Left lung (tissue), 10 donors: ENCODE measurements around the gene SSPN. TPM values are rescaled to one million over a fixed set of nuclear protein-coding genes. Genes with fewer than 3 reads are reported as not detected.
A peak's percentile ranks its signal among the peaks of the same experiment; 100 is the strongest.

Experiments used
- ATAC-seq: fragments of 200-7000 bp; cut with Tn5 transposase; one replicate; pipeline ENCODE4 v1.9.1; 2020; ENCODE audit warnings: moderate library complexity
- DNase-seq, 4 donors: peaks; one replicate each; pipeline ENCODE4 v3.0.0-alpha.2; 2013 to 2020
- H3K27ac ChIP-seq, 2 donors: fragments of 200-600 bp; sonication (generic) in 1 of 2; one replicate each; pipeline versions ENCODE4 v1.5.0 to v1.8.0; 2020 to 2021
- H3K27me3 ChIP-seq, 2 donors: fragments of 200-600 bp; sonication (generic) in 1 of 2; one replicate each; pipeline versions ENCODE4 v1.5.0 to v1.8.0; 2020 to 2021
- H3K36me3 ChIP-seq, 2 donors: fragments of 200-600 bp; sonication (generic) in 1 of 2; one replicate each; pipeline versions ENCODE4 v1.5.0 to v1.8.0; 2020 to 2021
- H3K4me1 ChIP-seq, 2 donors: fragments of 200-600 bp; one replicate each; pipeline ENCODE4 v1.8.0; 2021
- H3K4me3 ChIP-seq, 2 donors: fragments of 200-600 bp; sonication (generic) in 1 of 2; one replicate each; pipeline versions ENCODE4 v1.5.0 to v1.8.0; 2020 to 2021; ENCODE audit warnings: mild to moderate bottlenecking in 1 of 2
- H3K9me3 ChIP-seq, 2 donors: fragments of 200-600 bp; sonication (generic) in 1 of 2; one replicate each; pipeline versions ENCODE4 v1.5.0 to v1.8.0; 2020 to 2021
- CTCF ChIP-seq, 2 donors: fragments of 200-600 bp; sonication (generic) in 1 of 2; IDR thresholded peaks; one replicate each; pipeline versions ENCODE4 v1.5.0 to v1.8.0; 2021; ENCODE audit warnings: antibody characterized with exemption in 2 of 2
- intact Hi-C, 2 donors: fragments of 100-400 bp; cut with DNase I; formaldehyde crosslinking; loops; one replicate each; pipeline versions ENCODE4 v1.11.2 to v1.14.2; 2022
- polyA plus RNA-seq, 6 donors: library from polyadenylated mRNA; unstranded; fragments of 120-200 nt; gene quantifications; one replicate each; pipeline ENCODE4 v1.2.1, GENCODE V29; 2013; ENCODE audit not compliant: insufficient read length in 6 of 6
- total RNA-seq, 2 donors: library from RNA; stranded (reverse); fragmentation: NEBNext Ultra II Directional; extraction: Animal tissue kit (Norgen Biotek cat#: 25700); gene quantifications; one replicate each; pipeline ENCODE4 v1.2.1, GENCODE V29; 2021
- donor health status: DM: no; HTN: yes; CAD: no.
- donor health status: DM: no; HTN: no; CAD: no.

Gene SSPN
- total and polyA plus RNA-seq, 8 donors: 6.9 to 18.6 (median 14.7) TPM

GRCh38 chr12:26211331-26211730 is 16.0 kb downstream of the SSPN start:
- no peaks in the 10 kb centered on the region for H3K9me3 ChIP-seq
- H3K4me1 ChIP-seq: no peaks in the 10 kb centered on the region
- DNase-seq (no peak), ATAC-seq (no peak)
- intact Hi-C loops: no loop called here
- H3K4me3 ChIP-seq: no peak overlapping the region
- no peaks in the 10 kb centered on the region for H3K36me3 ChIP-seq
- no peak for TF ChIP-seq CTCF (IDR thresholded peaks at IDR 0.05)
- H3K27me3 ChIP-seq: no peaks in the 10 kb centered on the region
- H3K27ac ChIP-seq: no peak overlapping the region

GRCh38 chr12:26212396-26212795 is 17.0 kb downstream of the SSPN start:
- Histone ChIP-seq H3K4me1 (no peaks in the 10 kb centered on the region), H3K36me3 (no peaks in the 10 kb centered on the region), H3K27ac (no peak overlapping the region), H3K4me3 (no peak overlapping the region), H3K27me3 (no peaks in the 10 kb centered on the region), H3K9me3 (no peaks in the 10 kb centered on the region)
- no peak for TF ChIP-seq CTCF (IDR thresholded peaks at IDR 0.05)
- ATAC-seq (no peak), DNase-seq (no peak)
- intact Hi-C loops: no loop called here

GRCh38 chr12:26212988-26213387 is 17.6 kb downstream of the SSPN start:
- Histone ChIP-seq H3K9me3 (no peaks in the 10 kb centered on the region), H3K27ac (no peak overlapping the region), H3K36me3 (no peaks in the 10 kb centered on the region), H3K27me3 (no peaks in the 10 kb centered on the region), H3K4me3 (no peak overlapping the region), H3K4me1 (no peaks in the 10 kb centered on the region)
- DNase-seq: no peak
- no peak for TF ChIP-seq CTCF (IDR thresholded peaks at IDR 0.05)
- ATAC-seq: no peak
- intact Hi-C loops: no loop called here

- ATAC-seq (no peak), DNase-seq (no peak)
- Histone ChIP-seq H3K36me3 (no peaks in the 10 kb centered on the region), H3K27ac (no peak overlapping the region), H3K27me3 (no peaks in the 10 kb centered on the region), H3K9me3 (no peaks in the 10 kb centered on the region), H3K4me3 (no peak overlapping the region), H3K4me1 (no peaks in the 10 kb centered on the region)
- intact Hi-C loops: no loop called here
- TF ChIP-seq CTCF (IDR thresholded peaks at IDR 0.05): no peak
These were observed 18.7 kb downstream of the SSPN start for GRCh38 chr12:26214121-26214520.

- no peaks in the 10 kb centered on the region for H3K36me3 ChIP-seq
- no peak for TF ChIP-seq CTCF (IDR thresholded peaks at IDR 0.05)
- no peaks in the 10 kb centered on the region for H3K4me1 ChIP-seq
- ATAC-seq (no peak), DNase-seq (peak in 1 of 4 donors; percentile 24)
- intact Hi-C loops: no loop called here
- no peak overlapping the region for H3K27ac ChIP-seq
- no peaks in the 10 kb centered on the region for H3K27me3 ChIP-seq
- H3K9me3 ChIP-seq: no peaks in the 10 kb centered on the region
- no peak overlapping the region for H3K4me3 ChIP-seq
These were observed 24.4 kb downstream of the SSPN start for GRCh38 chr12:26219736-26220135.
